NCI-H526 (cell line): ENCODE data around the gene EARS2.
"Not testable (repeated sequence)": the region's sequence is repeated elsewhere in the genome, so short reads cannot be mapped to it uniquely, and the experiment has no call there.

Experiments used
- DNase-seq, 2 experiments: peaks; one replicate each; lab custom pipeline; 2025; lab: John Stamatoyannopoulos, UW

The EARS2 gene

GRCh38 chr16:23505671-23506605 is 51.2 kb downstream of the EARS2 start:
- no peak for DNase-seq

- no peak for DNase-seq
Measured at GRCh38 chr16:23505180-23505665, 51.9 kb downstream of the EARS2 start.

- no peak for DNase-seq
Measured at GRCh38 chr16:23504453-23505179, 52.5 kb downstream of the EARS2 start.

- no peak for DNase-seq
Measured at GRCh38 chr16:23504076-23504452, 53.1 kb downstream of the EARS2 start.

- no peak for DNase-seq
Measured at GRCh38 chr16:23502466-23502865, 54.7 kb downstream of the EARS2 start.

GRCh38 chr16:23501291-23501690 is 55.9 kb downstream of the EARS2 start:
- no peak for DNase-seq

GRCh38 chr16:23500862-23501225 is 56.3 kb downstream of the EARS2 start:
- DNase-seq = no peak

- no peak for DNase-seq
Measured at GRCh38 chr16:23500212-23500861, 56.8 kb downstream of the EARS2 start.

GRCh38 chr16:23499801-23500200 is 57.3 kb downstream of the EARS2 start:
- no peak for DNase-seq

GRCh38 chr16:23498863-23499262 is 58.3 kb downstream of the EARS2 start:
- no peak for DNase-seq

GRCh38 chr16:23497543-23497868 is 59.6 kb downstream of the EARS2 start:
- DNase-seq = no peak

GRCh38 chr16:23496821-23497542 is 60.2 kb downstream of the EARS2 start:
- DNase-seq = no peak

- no peak for DNase-seq
Measured at GRCh38 chr16:23495671-23496070, 61.5 kb downstream of the EARS2 start.

GRCh38 chr16:23494188-23494587 is 63.0 kb downstream of the EARS2 start:
- DNase-seq = no peak

GRCh38 chr16:23491490-23492391 is 65.4 kb downstream of the EARS2 start:
- DNase-seq = no peak

GRCh38 chr16:23486480-23486879 is 70.7 kb downstream of the EARS2 start:
- no peak for DNase-seq

- no peak for DNase-seq
Measured at GRCh38 chr16:23485841-23486240, 71.3 kb downstream of the EARS2 start.

GRCh38 chr16:23485257-23485614 is 71.9 kb downstream of the EARS2 start:
- DNase-seq = no peak

GRCh38 chr16:23484510-23485256 is 72.5 kb downstream of the EARS2 start:
- DNase-seq = no peak

GRCh38 chr16:23483492-23483891 is 73.7 kb downstream of the EARS2 start:
- DNase-seq = not testable (repeated sequence)
